ENCODE results near the gene MAJIN. TPM values are rescaled to one million over a fixed set of nuclear protein-coding genes. Genes with fewer than 3 reads are reported as not detected.
A peak's percentile ranks its signal among the peaks of the same experiment; 100 is the strongest.

The MAJIN gene
- total RNA-seq, 3 donors from 2014 or later (not counting 1 experiment from before 2014, with no cell fraction given), result not detected

- Histone ChIP-seq H3K9me3 (ENCODE audit: control insufficient read depth, insufficient read depth, low read length) (no peaks in the 10 kb centered on the region), H3K27ac (ENCODE audit: low read length) (no peak overlapping the region), H3K36me3 (ENCODE audit: control insufficient read depth, insufficient read depth, low read length) (peaks cover 63% of the 10 kb centered on the region), H3K4me1 (ENCODE audit: control insufficient read depth, insufficient read depth, low read length) (peaks cover 4% of the 10 kb centered on the region), H3K27me3 (ENCODE audit: control insufficient read depth, insufficient read depth, low read length) (no peaks in the 10 kb centered on the region), H3K4me3 (ENCODE audit: low read length) (no peak overlapping the region)
- DNase-seq (no peak), ATAC-seq (no peak)
- Mint-ChIP-seq H3K4me1 (peaks cover 0 to 5% of the 10 kb centered on the region in 2 donors), H3K27me3 (ENCODE audit: low read depth in 2 of 2) (no peaks in the 10 kb centered on the region), H3K36me3 (no peaks in the 10 kb centered on the region), H3K4me3 (no peak overlapping the region), H3K27ac (peak overlapping the region in 1 of 2 donors; percentile 44), H3K9me3 (no peaks in the 10 kb centered on the region)
- TF ChIP-seq, protein P1, sequence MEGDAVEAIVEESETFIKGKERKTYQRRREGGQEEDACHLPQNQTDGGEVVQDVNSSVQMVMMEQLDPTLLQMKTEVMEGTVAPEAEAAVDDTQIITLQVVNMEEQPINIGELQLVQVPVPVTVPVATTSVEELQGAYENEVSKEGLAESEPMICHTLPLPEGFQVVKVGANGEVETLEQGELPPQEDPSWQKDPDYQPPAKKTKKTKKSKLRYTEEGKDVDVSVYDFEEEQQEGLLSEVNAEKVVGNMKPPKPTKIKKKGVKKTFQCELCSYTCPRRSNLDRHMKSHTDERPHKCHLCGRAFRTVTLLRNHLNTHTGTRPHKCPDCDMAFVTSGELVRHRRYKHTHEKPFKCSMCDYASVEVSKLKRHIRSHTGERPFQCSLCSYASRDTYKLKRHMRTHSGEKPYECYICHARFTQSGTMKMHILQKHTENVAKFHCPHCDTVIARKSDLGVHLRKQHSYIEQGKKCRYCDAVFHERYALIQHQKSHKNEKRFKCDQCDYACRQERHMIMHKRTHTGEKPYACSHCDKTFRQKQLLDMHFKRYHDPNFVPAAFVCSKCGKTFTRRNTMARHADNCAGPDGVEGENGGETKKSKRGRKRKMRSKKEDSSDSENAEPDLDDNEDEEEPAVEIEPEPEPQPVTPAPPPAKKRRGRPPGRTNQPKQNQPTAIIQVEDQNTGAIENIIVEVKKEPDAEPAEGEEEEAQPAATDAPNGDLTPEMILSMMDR (IDR thresholded peaks at IDR 0.05), result no peak
- 95% methylated on average over 30 of the region's 30 CpGs for WGBS (ENCODE audit: insufficient coverage)
- intact Hi-C loops (cut with micrococcal nuclease), result no loop called here
Observed at GRCh38 chr11:64902102-64902900, 69.6 kb downstream of the MAJIN start.

DNA sequence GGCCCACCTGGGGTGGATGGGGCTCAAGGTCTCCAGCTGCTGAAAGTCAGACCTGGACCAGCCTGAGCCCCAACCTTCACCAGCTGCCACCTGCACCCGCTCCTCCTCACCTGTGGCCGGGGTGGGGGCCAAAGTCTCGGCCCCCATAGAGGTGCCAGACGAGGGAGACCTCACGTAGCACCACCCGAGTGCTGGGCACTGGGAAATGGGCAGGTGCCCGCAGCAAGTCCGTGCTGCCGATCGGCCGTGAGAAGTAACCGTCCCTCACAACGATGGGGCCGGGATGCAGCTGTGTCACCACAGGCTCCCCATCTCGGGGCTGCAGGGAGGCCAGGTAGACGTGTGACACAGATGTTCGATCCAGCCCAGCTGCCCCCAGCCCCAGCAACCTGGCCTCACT is 71.1 kb downstream of the MAJIN start:
- Mint-ChIP-seq H3K27ac (no peak overlapping the region), H3K36me3 (no peaks in the 10 kb centered on the region), H3K27me3 (ENCODE audit: low read depth in 2 of 2) (no peaks in the 10 kb centered on the region), H3K9me3 (no peaks in the 10 kb centered on the region), H3K4me3 (no peak overlapping the region), H3K4me1 (peaks cover 0 to 8% of the 10 kb centered on the region in 2 donors)
- WGBS (ENCODE audit: insufficient coverage), result 95% methylated on average over 17 of the region's 17 CpGs
- intact Hi-C loops (cut with micrococcal nuclease), result no loop called here
- DNase-seq (no peak), ATAC-seq (no peak)
- no peaks in the 10 kb centered on the region for H3K27me3 ChIP-seq (ENCODE audit: control insufficient read depth, insufficient read depth, low read length)
- peaks cover 54% of the 10 kb centered on the region for H3K36me3 ChIP-seq (ENCODE audit: control insufficient read depth, insufficient read depth, low read length)
- no peaks in the 10 kb centered on the region for H3K9me3 ChIP-seq (ENCODE audit: control insufficient read depth, insufficient read depth, low read length)
- no peak overlapping the region for H3K27ac ChIP-seq (ENCODE audit: low read length)
- no peak overlapping the region for H3K4me3 ChIP-seq (ENCODE audit: low read length)
- TF ChIP-seq, protein P1 (IDR thresholded peaks at IDR 0.05), result no peak
- H3K4me1 ChIP-seq (ENCODE audit: control insufficient read depth, insufficient read depth, low read length), result peaks cover 4% of the 10 kb centered on the region

DNA sequence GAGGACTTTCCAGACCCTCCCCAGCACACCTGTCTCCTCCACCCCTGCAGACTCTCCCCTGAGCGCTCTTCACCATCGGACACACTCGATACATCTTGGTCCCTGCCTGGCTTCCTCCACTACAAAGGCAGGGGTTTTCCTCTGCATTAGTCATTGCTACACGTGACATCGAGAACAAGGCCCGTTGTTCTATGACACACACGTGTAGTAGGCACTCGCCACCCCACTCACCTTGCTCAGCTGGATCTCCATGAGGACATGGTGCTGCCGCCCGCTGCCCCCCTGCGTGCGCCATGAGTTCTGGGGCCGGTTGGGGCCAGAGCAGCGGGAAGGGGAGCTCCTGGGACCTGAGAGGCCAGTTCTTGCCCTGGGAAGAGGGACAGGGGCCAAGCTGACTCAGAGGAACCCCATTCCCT is 71.6 kb downstream of the MAJIN start:
- TF ChIP-seq, protein P1 (IDR thresholded peaks at IDR 0.05), result no peak
- peak in 1 of 2 donors; percentile 87 for DNase-seq
- H3K36me3 Mint-ChIP-seq, result no peaks in the 10 kb centered on the region
- intact Hi-C loops (cut with micrococcal nuclease), result no loop called here
- Histone ChIP-seq H3K4me1 (ENCODE audit: control insufficient read depth, insufficient read depth, low read length) (peaks cover 4% of the 10 kb centered on the region), H3K9me3 (ENCODE audit: control insufficient read depth, insufficient read depth, low read length) (no peaks in the 10 kb centered on the region), H3K27ac (ENCODE audit: low read length) (no peak overlapping the region), H3K27me3 (ENCODE audit: control insufficient read depth, insufficient read depth, low read length) (no peaks in the 10 kb centered on the region), H3K4me3 (ENCODE audit: low read length) (no peak overlapping the region), H3K36me3 (ENCODE audit: control insufficient read depth, insufficient read depth, low read length) (peaks cover 49% of the 10 kb centered on the region)
- ATAC-seq, result peak; percentile 15 to 35 (median 24)
- H3K4me1 Mint-ChIP-seq, result peaks cover 0 to 12% of the 10 kb centered on the region in 2 donors
- H3K9me3 Mint-ChIP-seq, result no peaks in the 10 kb centered on the region
- H3K4me3 Mint-ChIP-seq, result peak overlapping the region; percentile 11
- 79% methylated on average over 14 of the region's 14 CpGs for WGBS (ENCODE audit: insufficient coverage)
- H3K27me3 Mint-ChIP-seq (ENCODE audit: low read depth in 2 of 2), result no peaks in the 10 kb centered on the region
- H3K27ac Mint-ChIP-seq, result peak overlapping the region; percentile 43 to 82
